Activated T-helper 17 cell treated with anti-CD3 and anti-CD28 coated beads, Interleukin-2, amount 50 U/mL, for 72 hours (primary cell): Measurements from ENCODE around the gene NFIA. TPM values are rescaled to one million over a fixed set of nuclear protein-coding genes. Genes with fewer than 3 reads are reported as not detected.
"Not testable (repeated sequence)": the region's sequence is repeated elsewhere in the genome, so short reads cannot be mapped to it uniquely, and the experiment has no call there.

Source experiments
- ATAC-seq: fragments of 150-1000 bp; cut with Tn5 transposase; replicated peaks from 2 replicates; pipeline ENCODE4 v1.10.0; 2021; ENCODE audit warnings: mild to moderate bottlenecking, moderate library complexity
- H3K27ac Mint-ChIP-seq: one replicate; pipeline ENCODE4 v1.8.0; 2022; ENCODE audit warnings: mixed read lengths
- H3K27me3 Mint-ChIP-seq: one replicate; pipeline ENCODE4 v1.8.0; 2022; ENCODE audit warnings: mixed read lengths
- H3K36me3 Mint-ChIP-seq: one replicate; pipeline ENCODE4 v1.8.0; 2022; ENCODE audit warnings: low read depth, mild to moderate bottlenecking, mixed read lengths
- H3K4me1 Mint-ChIP-seq: one replicate; pipeline ENCODE4 v1.8.0; 2022; ENCODE audit warnings: mixed read lengths
- H3K4me3 Mint-ChIP-seq: one replicate; pipeline ENCODE4 v1.8.0; 2022; ENCODE audit warnings: mild to moderate bottlenecking, mixed read lengths
- H3K9me3 Mint-ChIP-seq: one replicate; pipeline ENCODE4 v1.8.0; 2022; ENCODE audit warnings: mixed read lengths
- total RNA-seq, 2 donors: library from RNA; stranded (reverse); gene quantifications; one replicate each; pipeline ENCODE4 v1.2.3, GENCODE V29; 2022

NFIA gene
- total RNA-seq, 2 donors from 2014 or later, result 3.5 to 5.1 TPM

- Mint-ChIP-seq H3K27me3 (no peaks in the 10 kb centered on the region), H3K27ac (peak overlapping the region; percentile 20), H3K36me3 (peaks cover 5% of the 10 kb centered on the region), H3K9me3 (no peaks in the 10 kb centered on the region), H3K4me3 (peak overlapping the region; percentile 16), H3K4me1 (peaks cover 9% of the 10 kb centered on the region)
- ATAC-seq, result peak; percentile 43
Observed at GRCh38 chr1:61452176-61453035, 370.0 kb downstream of the NFIA start.

GRCh38 chr1:61453111-61453961 is 371.0 kb downstream of the NFIA start:
- Mint-ChIP-seq H3K9me3 (no peaks in the 10 kb centered on the region), H3K4me3 (peak overlapping the region; percentile 16), H3K4me1 (peaks cover 9% of the 10 kb centered on the region), H3K27me3 (no peaks in the 10 kb centered on the region), H3K36me3 (peaks cover 5% of the 10 kb centered on the region), H3K27ac (peak overlapping the region; percentile 20)
- ATAC-seq, result peak; percentile 91

GRCh38 chr1:61455400-61455799 is 373.0 kb downstream of the NFIA start:
- peaks cover 9% of the 10 kb centered on the region for H3K4me1 Mint-ChIP-seq
- H3K9me3 Mint-ChIP-seq, result no peaks in the 10 kb centered on the region
- no peak overlapping the region for H3K27ac Mint-ChIP-seq
- H3K4me3 Mint-ChIP-seq, result no peak overlapping the region
- peaks cover 5% of the 10 kb centered on the region for H3K36me3 Mint-ChIP-seq
- no peak for ATAC-seq
- H3K27me3 Mint-ChIP-seq, result no peaks in the 10 kb centered on the region

- Mint-ChIP-seq H3K4me3 (no peak overlapping the region), H3K4me1 (peaks cover 9% of the 10 kb centered on the region), H3K27me3 (no peaks in the 10 kb centered on the region), H3K27ac (no peak overlapping the region), H3K9me3 (no peaks in the 10 kb centered on the region), H3K36me3 (peaks cover 5% of the 10 kb centered on the region)
- no peak for ATAC-seq
Observed at GRCh38 chr1:61457526-61458040, 375.2 kb downstream of the NFIA start.

- Mint-ChIP-seq H3K4me3 (no peak overlapping the region), H3K9me3 (no peaks in the 10 kb centered on the region), H3K27ac (no peak overlapping the region), H3K27me3 (no peaks in the 10 kb centered on the region), H3K36me3 (peaks cover 5% of the 10 kb centered on the region), H3K4me1 (no peaks in the 10 kb centered on the region)
- no peak for ATAC-seq
Observed at GRCh38 chr1:61459345-61459744, 377.0 kb downstream of the NFIA start.

- ATAC-seq, result no peak
- Mint-ChIP-seq H3K27ac (no peak overlapping the region), H3K9me3 (no peaks in the 10 kb centered on the region), H3K4me3 (no peak overlapping the region), H3K4me1 (no peaks in the 10 kb centered on the region), H3K36me3 (peaks cover 5% of the 10 kb centered on the region), H3K27me3 (no peaks in the 10 kb centered on the region)
Observed at GRCh38 chr1:61460191-61460590, 377.8 kb downstream of the NFIA start.

- no peaks in the 10 kb centered on the region for H3K27me3 Mint-ChIP-seq
- ATAC-seq, result no peak
- no peaks in the 10 kb centered on the region for H3K36me3 Mint-ChIP-seq
- H3K9me3 Mint-ChIP-seq, result no peaks in the 10 kb centered on the region
- H3K27ac Mint-ChIP-seq, result no peak overlapping the region
- no peak overlapping the region for H3K4me3 Mint-ChIP-seq
- H3K4me1 Mint-ChIP-seq, result no peaks in the 10 kb centered on the region
Observed at GRCh38 chr1:61461406-61462384, 379.3 kb downstream of the NFIA start.

- Mint-ChIP-seq H3K4me1 (no peaks in the 10 kb centered on the region), H3K27me3 (no peaks in the 10 kb centered on the region), H3K36me3 (no peaks in the 10 kb centered on the region), H3K9me3 (no peaks in the 10 kb centered on the region), H3K4me3 (no peak overlapping the region), H3K27ac (no peak overlapping the region)
- no peak for ATAC-seq
Observed at GRCh38 chr1:61462628-61463027, 380.3 kb downstream of the NFIA start.

GRCh38 chr1:61463220-61463619 is 380.9 kb downstream of the NFIA start:
- Mint-ChIP-seq H3K36me3 (no peaks in the 10 kb centered on the region), H3K27me3 (no peaks in the 10 kb centered on the region), H3K4me1 (no peaks in the 10 kb centered on the region), H3K9me3 (no peaks in the 10 kb centered on the region), H3K4me3 (no peak overlapping the region), H3K27ac (no peak overlapping the region)
- no peak for ATAC-seq

GRCh38 chr1:61467836-61468235 is 385.5 kb downstream of the NFIA start:
- H3K9me3 Mint-ChIP-seq, H3K36me3 Mint-ChIP-seq, ATAC-seq, H3K4me3 Mint-ChIP-seq, H3K27ac Mint-ChIP-seq, H3K4me1 Mint-ChIP-seq, H3K27me3 Mint-ChIP-seq: not testable (repeated sequence)

GRCh38 chr1:61469365-61469764 is 387.0 kb downstream of the NFIA start:
- H3K27me3 Mint-ChIP-seq, result peaks cover 14% of the 10 kb centered on the region
- no peaks in the 10 kb centered on the region for H3K36me3 Mint-ChIP-seq
- H3K9me3 Mint-ChIP-seq, result no peaks in the 10 kb centered on the region
- no peaks in the 10 kb centered on the region for H3K4me1 Mint-ChIP-seq
- no peak overlapping the region for H3K27ac Mint-ChIP-seq
- ATAC-seq, result no peak
- no peak overlapping the region for H3K4me3 Mint-ChIP-seq

GRCh38 chr1:61472876-61473275 is 390.5 kb downstream of the NFIA start:
- no peak overlapping the region for H3K27ac Mint-ChIP-seq
- no peaks in the 10 kb centered on the region for H3K36me3 Mint-ChIP-seq
- peaks cover 38% of the 10 kb centered on the region for H3K27me3 Mint-ChIP-seq
- ATAC-seq, result no peak
- no peaks in the 10 kb centered on the region for H3K4me1 Mint-ChIP-seq
- H3K9me3 Mint-ChIP-seq, result no peaks in the 10 kb centered on the region
- H3K4me3 Mint-ChIP-seq, result no peak overlapping the region

- H3K27ac Mint-ChIP-seq, result no peak overlapping the region
- ATAC-seq, result no peak
- H3K27me3 Mint-ChIP-seq, result peaks cover 36% of the 10 kb centered on the region
- no peaks in the 10 kb centered on the region for H3K9me3 Mint-ChIP-seq
- H3K36me3 Mint-ChIP-seq, result no peaks in the 10 kb centered on the region
- no peaks in the 10 kb centered on the region for H3K4me1 Mint-ChIP-seq
- no peak overlapping the region for H3K4me3 Mint-ChIP-seq
Observed at GRCh38 chr1:61474269-61474817, 392.0 kb downstream of the NFIA start.

GRCh38 chr1:61474963-61475362 is 392.6 kb downstream of the NFIA start:
- peaks cover 36% of the 10 kb centered on the region for H3K27me3 Mint-ChIP-seq
- H3K4me1 Mint-ChIP-seq, result no peaks in the 10 kb centered on the region
- no peak overlapping the region for H3K4me3 Mint-ChIP-seq
- ATAC-seq, result no peak
- H3K9me3 Mint-ChIP-seq, result no peaks in the 10 kb centered on the region
- H3K36me3 Mint-ChIP-seq, result no peaks in the 10 kb centered on the region
- H3K27ac Mint-ChIP-seq, result no peak overlapping the region
